ENCODE measurements around the gene BNIP2.
"Not testable (repeated sequence)": the region's sequence is repeated elsewhere in the genome, so short reads cannot be mapped to it uniquely, and the experiment has no call there.

Gene BNIP2

GRCh38 chr15:59688782-59689625 is at the start of gene BNIP2:
Gene BNIP2, minus strand, starts transcription at chr15:59689320. Its CDS starts 6,863 bp downstream, at chr15:59682457.
- DNase-seq (ENCODE audit: low spot score): peak; percentile 98

- no peak for DNase-seq (ENCODE audit: low spot score)
These were observed 49.6 kb upstream of the BNIP2 start for GRCh38 chr15:59738676-59739075.

GRCh38 chr15:59736181-59736580 is 47.1 kb upstream of the BNIP2 start:
- DNase-seq (ENCODE audit: low spot score): no peak

- DNase-seq (ENCODE audit: low spot score): no peak
These were observed 36.0 kb upstream of the BNIP2 start for GRCh38 chr15:59725151-59725486.

- DNase-seq (ENCODE audit: low spot score): no peak
These were observed 34.7 kb upstream of the BNIP2 start for GRCh38 chr15:59723687-59724346.

GRCh38 chr15:59722476-59722875 is 33.4 kb upstream of the BNIP2 start:
- DNase-seq (ENCODE audit: low spot score): no peak

GRCh38 chr15:59722037-59722436 is 32.9 kb upstream of the BNIP2 start:
- DNase-seq (ENCODE audit: low spot score): no peak

GRCh38 chr15:59721411-59721810 is 32.3 kb upstream of the BNIP2 start:
- DNase-seq (ENCODE audit: low spot score): no peak

GRCh38 chr15:59713177-59713576 is 24.1 kb upstream of the BNIP2 start:
- DNase-seq (ENCODE audit: low spot score): no peak

- no peak for DNase-seq (ENCODE audit: low spot score)
These were observed 22.5 kb upstream of the BNIP2 start for GRCh38 chr15:59711451-59712243.

GRCh38 chr15:59707619-59708018 is 18.5 kb upstream of the BNIP2 start:
- no peak for DNase-seq (ENCODE audit: low spot score)

- DNase-seq (ENCODE audit: low spot score): no peak
These were observed 15.1 kb upstream of the BNIP2 start for GRCh38 chr15:59703979-59704796.

- DNase-seq (ENCODE audit: low spot score): no peak
These were observed 13.2 kb upstream of the BNIP2 start for GRCh38 chr15:59702351-59702750.

GRCh38 chr15:59701880-59702279 is 12.8 kb upstream of the BNIP2 start:
- DNase-seq (ENCODE audit: low spot score): no peak

- no peak for DNase-seq (ENCODE audit: low spot score)
These were observed 10.8 kb upstream of the BNIP2 start for GRCh38 chr15:59699810-59700431.

- DNase-seq (ENCODE audit: low spot score): not testable (repeated sequence)
These were observed 8.9 kb upstream of the BNIP2 start for GRCh38 chr15:59698065-59698464.

GRCh38 chr15:59696332-59696731 is 7.2 kb upstream of the BNIP2 start:
- DNase-seq (ENCODE audit: low spot score): no peak

- no peak for DNase-seq (ENCODE audit: low spot score)
These were observed 5.7 kb upstream of the BNIP2 start for GRCh38 chr15:59694779-59695178.

GRCh38 chr15:59691194-59691805 is 2.2 kb upstream of the BNIP2 start:
- peak; percentile 30 for DNase-seq (ENCODE audit: low spot score)

GRCh38 chr15:59689626-59690236 is 611 bp upstream of the BNIP2 start:
- peak; percentile 77 for DNase-seq (ENCODE audit: low spot score)

GRCh38 chr15:59688423-59688781 is 718 bp downstream of the BNIP2 start:
- DNase-seq (ENCODE audit: low spot score): peak; percentile 24

Measured in Ammon's horn (tissue), 1 donor.